ENCODE results near the gene OR2AT4. TPM values are rescaled to one million over a fixed set of nuclear protein-coding genes. Genes with fewer than 3 reads are reported as not detected.
A peak's percentile ranks its signal among the peaks of the same experiment; 100 is the strongest.

Gene OR2AT4
- total RNA-seq, 1 donor from 2014 or later = not detected

- no peak overlapping the region for H3K27ac Mint-ChIP-seq (ENCODE audit: unreplicated experiment)
- H3K27me3 Mint-ChIP-seq (ENCODE audit: low read depth) = peaks cover 13% of the 10 kb centered on the region
- H3K9me3 Mint-ChIP-seq (ENCODE audit: low read depth) = peaks cover 7% of the 10 kb centered on the region
- TF ChIP-seq, protein P1, sequence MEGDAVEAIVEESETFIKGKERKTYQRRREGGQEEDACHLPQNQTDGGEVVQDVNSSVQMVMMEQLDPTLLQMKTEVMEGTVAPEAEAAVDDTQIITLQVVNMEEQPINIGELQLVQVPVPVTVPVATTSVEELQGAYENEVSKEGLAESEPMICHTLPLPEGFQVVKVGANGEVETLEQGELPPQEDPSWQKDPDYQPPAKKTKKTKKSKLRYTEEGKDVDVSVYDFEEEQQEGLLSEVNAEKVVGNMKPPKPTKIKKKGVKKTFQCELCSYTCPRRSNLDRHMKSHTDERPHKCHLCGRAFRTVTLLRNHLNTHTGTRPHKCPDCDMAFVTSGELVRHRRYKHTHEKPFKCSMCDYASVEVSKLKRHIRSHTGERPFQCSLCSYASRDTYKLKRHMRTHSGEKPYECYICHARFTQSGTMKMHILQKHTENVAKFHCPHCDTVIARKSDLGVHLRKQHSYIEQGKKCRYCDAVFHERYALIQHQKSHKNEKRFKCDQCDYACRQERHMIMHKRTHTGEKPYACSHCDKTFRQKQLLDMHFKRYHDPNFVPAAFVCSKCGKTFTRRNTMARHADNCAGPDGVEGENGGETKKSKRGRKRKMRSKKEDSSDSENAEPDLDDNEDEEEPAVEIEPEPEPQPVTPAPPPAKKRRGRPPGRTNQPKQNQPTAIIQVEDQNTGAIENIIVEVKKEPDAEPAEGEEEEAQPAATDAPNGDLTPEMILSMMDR (IDR thresholded peaks at IDR 0.05) = no peak
- H3K4me1 Mint-ChIP-seq (ENCODE audit: low read depth) = peaks cover 28% of the 10 kb centered on the region
- H3K4me3 Mint-ChIP-seq (ENCODE audit: unreplicated experiment) = no peak overlapping the region
- DNase-seq (ENCODE audit: low spot score) = no peak
- H3K36me3 Mint-ChIP-seq (ENCODE audit: low read depth) = peaks cover 2% of the 10 kb centered on the region
These were observed 13.5 kb downstream of the OR2AT4 start for GRCh38 chr11:75083217-75083605.

DNA sequence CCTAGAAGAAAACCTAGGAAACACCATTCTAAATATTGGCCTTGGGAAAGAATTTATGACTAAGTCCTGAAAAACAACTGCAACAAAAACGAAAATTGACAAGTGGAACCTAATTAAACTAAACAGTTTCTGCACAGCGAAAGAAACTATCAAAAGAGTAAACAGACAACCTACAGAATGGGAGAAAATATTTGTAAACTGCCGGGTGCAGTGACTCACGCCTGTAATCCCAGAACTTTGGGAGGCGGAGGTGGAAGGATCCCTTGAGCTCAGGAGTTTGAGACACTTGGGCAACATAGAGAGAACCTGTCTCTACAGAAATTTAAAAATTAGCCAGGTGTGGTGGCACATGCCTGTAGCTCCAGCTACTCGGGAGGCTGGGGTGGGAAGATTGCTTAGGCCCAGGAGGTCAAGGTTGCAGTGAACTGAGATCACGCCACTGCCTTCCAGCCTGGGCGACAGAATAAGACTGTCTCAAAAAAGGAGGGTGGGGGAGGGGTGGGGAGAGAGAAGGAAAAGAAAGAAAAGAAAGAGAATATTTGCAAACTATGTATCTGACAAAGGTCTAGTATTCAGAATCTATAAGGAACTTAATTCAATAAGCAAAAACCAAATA lies 14.0 kb downstream of the OR2AT4 start:
- Mint-ChIP-seq H3K4me1 (ENCODE audit: low read depth) (peaks cover 27% of the 10 kb centered on the region), H3K36me3 (ENCODE audit: low read depth) (peaks cover 2% of the 10 kb centered on the region), H3K27me3 (ENCODE audit: low read depth) (peaks cover 13% of the 10 kb centered on the region), H3K4me3 (ENCODE audit: unreplicated experiment) (no peak overlapping the region), H3K9me3 (ENCODE audit: low read depth) (peaks cover 4% of the 10 kb centered on the region), H3K27ac (ENCODE audit: unreplicated experiment) (no peak overlapping the region)
- no peak for DNase-seq (ENCODE audit: low spot score)
- TF ChIP-seq, protein P1 (IDR thresholded peaks at IDR 0.05) = no peak

DNA sequence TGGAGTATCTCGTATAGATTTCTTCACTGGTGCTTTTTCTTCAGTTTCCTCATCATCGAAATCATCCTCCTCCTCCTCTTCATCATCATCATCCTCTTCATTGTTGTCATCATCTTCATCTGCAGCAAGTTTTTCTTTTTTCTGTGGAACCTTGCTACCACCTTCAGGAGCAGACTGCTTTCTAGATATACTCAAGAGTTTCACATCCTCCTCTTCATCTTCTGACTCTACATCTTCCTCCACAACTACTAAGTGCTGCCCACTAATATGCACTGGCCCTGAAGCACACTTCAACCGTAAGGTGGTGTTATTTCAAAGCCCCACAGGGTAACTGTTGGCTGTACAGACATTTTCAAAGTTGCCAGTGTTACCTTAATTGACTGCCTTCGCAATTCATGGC lies 17.1 kb downstream of the OR2AT4 start:
- H3K4me1 Mint-ChIP-seq (ENCODE audit: low read depth) = peaks cover 32% of the 10 kb centered on the region
- no peak for DNase-seq (ENCODE audit: low spot score)
- H3K9me3 Mint-ChIP-seq (ENCODE audit: low read depth) = no peaks in the 10 kb centered on the region
- H3K27me3 Mint-ChIP-seq (ENCODE audit: low read depth) = peaks cover 10% of the 10 kb centered on the region
- no peak overlapping the region for H3K4me3 Mint-ChIP-seq (ENCODE audit: unreplicated experiment)
- TF ChIP-seq, protein P1 (IDR thresholded peaks at IDR 0.05) = no peak
- peaks cover 2% of the 10 kb centered on the region for H3K36me3 Mint-ChIP-seq (ENCODE audit: low read depth)
- H3K27ac Mint-ChIP-seq (ENCODE audit: unreplicated experiment) = no peak overlapping the region

GRCh38 chr11:75078233-75078632 lies 18.4 kb downstream of the OR2AT4 start:
- Mint-ChIP-seq H3K27me3 (ENCODE audit: low read depth) (peaks cover 5% of the 10 kb centered on the region), H3K9me3 (ENCODE audit: low read depth) (no peaks in the 10 kb centered on the region), H3K27ac (ENCODE audit: unreplicated experiment) (peak overlapping the region; percentile 74), H3K36me3 (ENCODE audit: low read depth) (peaks cover 2% of the 10 kb centered on the region), H3K4me3 (ENCODE audit: unreplicated experiment) (no peak overlapping the region), H3K4me1 (ENCODE audit: low read depth) (peaks cover 32% of the 10 kb centered on the region)
- DNase-seq (ENCODE audit: low spot score) = no peak
- TF ChIP-seq, protein P1 (IDR thresholded peaks at IDR 0.05) = no peak

- H3K9me3 Mint-ChIP-seq (ENCODE audit: low read depth) = no peaks in the 10 kb centered on the region
- no peaks in the 10 kb centered on the region for H3K36me3 Mint-ChIP-seq (ENCODE audit: low read depth)
- H3K4me1 Mint-ChIP-seq (ENCODE audit: low read depth) = peaks cover 32% of the 10 kb centered on the region
- TF ChIP-seq, protein P1 (IDR thresholded peaks at IDR 0.05) = no peak
- no peak for DNase-seq (ENCODE audit: low spot score)
- H3K27me3 Mint-ChIP-seq (ENCODE audit: low read depth) = peaks cover 9% of the 10 kb centered on the region
- peak overlapping the region; percentile 74 for H3K27ac Mint-ChIP-seq (ENCODE audit: unreplicated experiment)
- no peak overlapping the region for H3K4me3 Mint-ChIP-seq (ENCODE audit: unreplicated experiment)
These were observed 19.4 kb downstream of the OR2AT4 start for GRCh38 chr11:75077316-75077715.

Data from chondrocyte (in vitro differentiated cells).